ENCODE results near the gene TDRD12. TPM values are rescaled to one million over a fixed set of nuclear protein-coding genes. Genes with fewer than 3 reads are reported as not detected.

Gene TDRD12
- total RNA-seq (2021), result 1.2 and 1.3 TPM in 2 replicates
- long read RNA-seq, partial matches to known transcripts, result 0 of 2 reads
- long read RNA-seq, other reads (novel, unspliced or antisense), result 2 of 2 reads

GRCh38 chr19:32719611-32720059, at the start of gene TDRD12:
Gene TDRD12 (plus strand): TSS chr19:32719767. CDS start chr19:32720073, 306 bp downstream.
- no peaks in the 10 kb centered on the region for H3K27me3 Mint-ChIP-seq (ENCODE audit: low read depth)
- Histone ChIP-seq H2BK15ac (ENCODE audit: low read depth, low read length) (no peak within 1 kb of the TSS), H2AK5ac (ENCODE audit: insufficient read length, low read length) (no peak within 1 kb of the TSS), H2BK20ac (ENCODE audit: low read depth, low read length, poor library complexity, severe bottlenecking) (no peak within 1 kb of the TSS), H4K8ac (replicated peaks; ENCODE audit: insufficient read length, low read depth, low read length) (no peak within 1 kb of the TSS), H3K27me3 (ENCODE audit: insufficient read depth, low read length) (no peaks in the 10 kb centered on the region), H3K56ac (ENCODE audit: insufficient read length, low read depth, low read length) (no peak within 1 kb of the TSS), H2BK5ac (ENCODE audit: insufficient read length, low read length) (no peak within 1 kb of the TSS), H3K79me2 (ENCODE audit: insufficient read depth, low read length) (no peaks in the 10 kb centered on the region), H4K91ac (ENCODE audit: insufficient read length, low read depth, low read length) (no peak within 1 kb of the TSS), H2BK12ac (ENCODE audit: insufficient read length, low read depth, low read length) (no peak within 1 kb of the TSS), H4K20me1 (ENCODE audit: control insufficient read depth, insufficient read depth, insufficient read length) (no peaks in the 10 kb centered on the region), H3K4me1 (ENCODE audit: insufficient read depth, low read length) (no peaks in the 10 kb centered on the region), H3K14ac (ENCODE audit: insufficient read depth, low read length) (no peak within 1 kb of the TSS), H3K4me2 (ENCODE audit: insufficient read depth, insufficient read length, low read length) (no peak within 1 kb of the TSS), H3K79me1 (ENCODE audit: insufficient read depth, low read depth, low read length, poor library complexity, severe bottlenecking) (no peaks in the 10 kb centered on the region), H3K4ac (ENCODE audit: low read depth, low read length) (no peak within 1 kb of the TSS), H3K23me2 (ENCODE audit: insufficient read length, low read depth, low read length, poor library complexity, severe bottlenecking) (no peaks in the 10 kb centered on the region), H3K18ac (ENCODE audit: insufficient read length, low read depth, low read length) (peak within 1 kb of the TSS; percentile 26), H4K5ac (ENCODE audit: insufficient read length, low read depth, low read length) (no peak within 1 kb of the TSS), H2AFZ (ENCODE audit: low read length) (no peak within 1 kb of the TSS), H3T11ph (ENCODE audit: low read length) (no peak within 1 kb of the TSS), H3K23ac (ENCODE audit: insufficient read length, low read depth, low read length) (no peak within 1 kb of the TSS), H3K27ac (ENCODE audit: insufficient read length, low read depth, low read length) (no peak within 1 kb of the TSS), H3K9ac (ENCODE audit: extremely low read depth, insufficient read length, low read length) (no peak within 1 kb of the TSS), H2BK120ac (ENCODE audit: low read depth, low read length, poor library complexity, severe bottlenecking) (no peak within 1 kb of the TSS), H3K9me3 (ENCODE audit: control insufficient read depth, low read depth, low read length) (no peaks in the 10 kb centered on the region)
- TF ChIP-seq CTCF (conservative IDR thresholded peaks at IDR 0.05), result peak; percentile 62; the same call in 2 of the 3 replicates
- H3K36me3 Mint-ChIP-seq (ENCODE audit: insufficient read depth in 1 of 3, low read depth in 3 of 3), result peaks cover 0 to 2% (median 0%) of the 10 kb centered on the region in 3 experiments; a peak in 3 of 7 replicates
- no peak within 1 kb of the TSS for H3K4me3 Mint-ChIP-seq
- DNase-seq, result peak; percentile 68
- H3K4me1 Mint-ChIP-seq, result peaks cover 5 to 11% of the 10 kb centered on the region in 2 experiments
- H3K27ac Mint-ChIP-seq, result 0 out of 7 replicates have a peak within 1 kb of the TSS, but pooled peaks of 1 of the 3 experiments have one; percentile 58
- no CpG with 5 or more reads among the region's 44 CpGs for WGBS (ENCODE audit: extremely low coverage, insufficient read length, low lambda C conversion rate)
- peaks cover 0 to 5% of the 10 kb centered on the region in 2 experiments; a peak in 1 of 5 replicates for H3K9me3 Mint-ChIP-seq

All from H9 (cell line).